ENCODE data around the gene CPT1B.
"Not testable (repeated sequence)": the region's sequence is repeated elsewhere in the genome, so short reads cannot be mapped to it uniquely, and the experiment has no call there.

Gene CPT1B

GRCh38 chr22:50609599-50609998 lies 31.4 kb upstream of the CPT1B start:
- no peak for DNase-seq (ENCODE audit: low spot score)

GRCh38 chr22:50608996-50609395 lies 30.8 kb upstream of the CPT1B start:
- no peak for DNase-seq (ENCODE audit: low spot score)

- DNase-seq (ENCODE audit: low spot score) = not testable (repeated sequence)
These were observed 30.0 kb upstream of the CPT1B start for GRCh38 chr22:50608058-50608840.

GRCh38 chr22:50607659-50608020 lies 29.4 kb upstream of the CPT1B start:
- DNase-seq (ENCODE audit: low spot score) = no peak

- no peak for DNase-seq (ENCODE audit: low spot score)
These were observed 28.9 kb upstream of the CPT1B start for GRCh38 chr22:50606946-50607658.

- no peak for DNase-seq (ENCODE audit: low spot score)
These were observed 28.1 kb upstream of the CPT1B start for GRCh38 chr22:50606165-50606945.

GRCh38 chr22:50605613-50606074 lies 27.4 kb upstream of the CPT1B start:
- DNase-seq (ENCODE audit: low spot score) = no peak

GRCh38 chr22:50605002-50605612 lies 26.9 kb upstream of the CPT1B start:
- DNase-seq (ENCODE audit: low spot score) = no peak

GRCh38 chr22:50604256-50605001 lies 26.2 kb upstream of the CPT1B start:
- no peak for DNase-seq (ENCODE audit: low spot score)

- DNase-seq (ENCODE audit: low spot score) = no peak
These were observed 25.5 kb upstream of the CPT1B start for GRCh38 chr22:50603511-50604255.

- no peak for DNase-seq (ENCODE audit: low spot score)
These were observed 24.1 kb upstream of the CPT1B start for GRCh38 chr22:50602338-50602700.

GRCh38 chr22:50601669-50602337 lies 23.6 kb upstream of the CPT1B start:
- no peak for DNase-seq (ENCODE audit: low spot score)

GRCh38 chr22:50600967-50601668 lies 22.9 kb upstream of the CPT1B start:
- DNase-seq (ENCODE audit: low spot score) = no peak

- DNase-seq (ENCODE audit: low spot score) = no peak
These were observed 22.3 kb upstream of the CPT1B start, which contains the start of gene MAPK8IP2 for GRCh38 chr22:50600538-50600937. Gene MAPK8IP2, plus strand, starts transcription at chr22:50600793. Its CDS starts 26 bp downstream, at chr22:50600819.

GRCh38 chr22:50599816-50600455 lies 21.7 kb upstream of the CPT1B start:
- no peak for DNase-seq (ENCODE audit: low spot score)

GRCh38 chr22:50597097-50597496 lies 18.9 kb upstream of the CPT1B start:
- DNase-seq (ENCODE audit: low spot score) = no peak

- no peak for DNase-seq (ENCODE audit: low spot score)
These were observed 17.0 kb upstream of the CPT1B start for GRCh38 chr22:50595189-50595588.

- no peak for DNase-seq (ENCODE audit: low spot score)
These were observed 9.2 kb upstream of the CPT1B start for GRCh38 chr22:50587407-50587806.

GRCh38 chr22:50586416-50586815 lies 8.2 kb upstream of the CPT1B start:
- DNase-seq (ENCODE audit: low spot score) = no peak
